Brain microvascular endothelial cell (primary cell): ENCODE results near the gene FUT1.

Source experiments
- DNase-seq: peaks from one replicate; pipeline ENCODE4 v3.0.0-alpha.2; 2020
- H3K27ac ChIP-seq: fragments of 250-450 bp; sonication (Bioruptor Pico); 2 replicates; pipeline ENCODE4 v1.5.1; 2020; ENCODE audit warnings: mild to moderate bottlenecking, moderate library complexity
- H3K27me3 ChIP-seq: fragments of 250-450 bp; sonication (Bioruptor Pico); replicated peaks from 2 replicates; pipeline ENCODE4 v1.5.1; 2020; ENCODE audit warnings: mild to moderate bottlenecking
- H3K36me3 ChIP-seq: fragments of 250-450 bp; sonication (Bioruptor Pico); replicated peaks from 2 replicates; pipeline ENCODE4 v1.5.1; 2020; ENCODE audit warnings: mild to moderate bottlenecking
- H3K4me3 ChIP-seq: 2 replicates; pipeline ENCODE4 v1.5.1; 2011; ENCODE audit warnings: low read depth, mild to moderate bottlenecking, control low read depth, low read length, moderate library complexity
- in situ Hi-C: cut with HindIII; loops from 2 replicates; pipeline ENCODE4 v1.10.0; 2017; ENCODE audit warnings: low sequenced_read_pairs, low pct_ligation_motif_present
- TF ChIP-seq, protein P1 (sequence below): IDR thresholded peaks from 2 replicates; pipeline ENCODE4 v1.5.1; 2011; ENCODE audit warnings: low read depth, mild to moderate bottlenecking, moderate library complexity, low read length, control low read depth, inconsistent platforms; ENCODE audit errors: missing control alignments

The FUT1 gene

DNA sequence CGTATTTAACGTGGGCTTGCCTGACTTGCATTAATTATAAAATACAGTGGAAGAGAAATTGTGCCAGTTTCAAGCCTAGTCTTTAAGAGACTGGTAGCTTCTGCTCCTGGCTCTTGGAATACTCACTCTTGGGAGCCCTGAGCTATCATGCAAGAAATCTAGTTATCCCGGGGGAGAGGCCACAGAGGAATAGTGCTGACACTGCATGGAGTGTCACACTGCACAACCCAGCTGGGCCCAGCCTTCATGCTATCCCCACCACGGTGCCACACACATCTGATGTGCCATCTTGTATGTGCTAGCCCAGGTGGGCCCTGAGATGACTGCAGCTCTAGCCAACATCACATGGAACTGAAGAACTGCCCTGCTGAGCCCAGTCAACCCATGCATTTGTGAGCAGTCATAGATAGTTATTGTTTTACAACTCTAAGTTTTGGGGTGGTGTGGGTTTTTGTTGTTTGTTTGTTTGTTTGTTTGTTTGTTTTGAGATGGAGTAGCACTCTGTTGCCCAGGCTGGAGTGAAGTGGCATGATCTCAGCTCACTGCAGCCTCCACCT is 41.3 kb downstream of the FUT1 start:
- Histone ChIP-seq H3K36me3 (no peaks in the 10 kb centered on the region), H3K27ac (no peak overlapping the region), H3K4me3 (no peak overlapping the region), H3K27me3 (no peaks in the 10 kb centered on the region)
- DNase-seq, result no peak
- TF ChIP-seq, protein P1, sequence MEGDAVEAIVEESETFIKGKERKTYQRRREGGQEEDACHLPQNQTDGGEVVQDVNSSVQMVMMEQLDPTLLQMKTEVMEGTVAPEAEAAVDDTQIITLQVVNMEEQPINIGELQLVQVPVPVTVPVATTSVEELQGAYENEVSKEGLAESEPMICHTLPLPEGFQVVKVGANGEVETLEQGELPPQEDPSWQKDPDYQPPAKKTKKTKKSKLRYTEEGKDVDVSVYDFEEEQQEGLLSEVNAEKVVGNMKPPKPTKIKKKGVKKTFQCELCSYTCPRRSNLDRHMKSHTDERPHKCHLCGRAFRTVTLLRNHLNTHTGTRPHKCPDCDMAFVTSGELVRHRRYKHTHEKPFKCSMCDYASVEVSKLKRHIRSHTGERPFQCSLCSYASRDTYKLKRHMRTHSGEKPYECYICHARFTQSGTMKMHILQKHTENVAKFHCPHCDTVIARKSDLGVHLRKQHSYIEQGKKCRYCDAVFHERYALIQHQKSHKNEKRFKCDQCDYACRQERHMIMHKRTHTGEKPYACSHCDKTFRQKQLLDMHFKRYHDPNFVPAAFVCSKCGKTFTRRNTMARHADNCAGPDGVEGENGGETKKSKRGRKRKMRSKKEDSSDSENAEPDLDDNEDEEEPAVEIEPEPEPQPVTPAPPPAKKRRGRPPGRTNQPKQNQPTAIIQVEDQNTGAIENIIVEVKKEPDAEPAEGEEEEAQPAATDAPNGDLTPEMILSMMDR, result no peak
- in situ Hi-C loops, result no loop called here

DNA sequence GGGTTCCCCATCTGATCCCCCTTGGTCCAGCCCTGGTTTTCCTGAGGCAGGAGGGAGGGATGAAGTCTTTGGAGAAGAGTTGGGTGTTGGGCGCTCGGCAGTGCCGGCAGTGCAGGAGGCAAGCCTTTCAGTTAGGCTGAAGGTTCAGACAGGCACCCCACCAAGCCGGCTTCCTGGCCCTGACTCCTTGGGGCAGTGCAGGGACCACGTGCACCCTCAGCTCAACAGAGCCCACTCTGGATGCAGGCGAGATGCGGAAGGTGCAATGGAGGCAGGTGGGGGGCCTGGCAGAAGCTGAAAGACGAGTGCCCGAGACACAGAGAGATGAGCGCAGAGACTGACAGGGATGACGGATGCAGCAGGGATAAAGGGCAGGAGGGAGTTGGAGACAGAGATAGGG is 44.0 kb downstream of the FUT1 start:
- in situ Hi-C loops, result no loop called here
- DNase-seq, result no peak
- TF ChIP-seq, protein P1, result no peak
- Histone ChIP-seq H3K36me3 (no peaks in the 10 kb centered on the region), H3K4me3 (no peak overlapping the region), H3K27me3 (no peaks in the 10 kb centered on the region), H3K27ac (no peak overlapping the region)

DNA sequence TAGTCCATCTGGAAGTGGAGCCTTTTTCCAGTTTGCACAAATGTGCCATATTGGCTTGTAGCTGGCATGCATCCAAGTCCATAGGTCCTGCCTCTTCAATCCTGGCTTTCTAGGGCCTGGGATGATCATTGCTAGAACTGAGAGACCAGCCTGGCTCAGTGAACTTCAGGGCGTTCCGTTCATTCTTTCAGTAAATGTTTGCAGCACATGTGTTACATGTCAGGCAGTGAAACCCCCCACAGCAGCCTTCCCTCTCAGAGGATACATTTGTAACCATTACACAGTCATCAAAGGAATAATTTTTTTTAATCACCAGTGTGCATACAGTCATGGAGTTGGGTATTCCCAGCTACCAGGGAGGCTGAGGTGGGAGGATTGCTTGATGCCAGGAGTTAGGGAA is 47.0 kb downstream of the FUT1 start:
- DNase-seq, result no peak
- Histone ChIP-seq H3K36me3 (no peaks in the 10 kb centered on the region), H3K27me3 (no peaks in the 10 kb centered on the region), H3K27ac (no peak overlapping the region), H3K4me3 (no peak overlapping the region)
- in situ Hi-C loops, result no loop called here
- TF ChIP-seq, protein P1, result no peak

DNA sequence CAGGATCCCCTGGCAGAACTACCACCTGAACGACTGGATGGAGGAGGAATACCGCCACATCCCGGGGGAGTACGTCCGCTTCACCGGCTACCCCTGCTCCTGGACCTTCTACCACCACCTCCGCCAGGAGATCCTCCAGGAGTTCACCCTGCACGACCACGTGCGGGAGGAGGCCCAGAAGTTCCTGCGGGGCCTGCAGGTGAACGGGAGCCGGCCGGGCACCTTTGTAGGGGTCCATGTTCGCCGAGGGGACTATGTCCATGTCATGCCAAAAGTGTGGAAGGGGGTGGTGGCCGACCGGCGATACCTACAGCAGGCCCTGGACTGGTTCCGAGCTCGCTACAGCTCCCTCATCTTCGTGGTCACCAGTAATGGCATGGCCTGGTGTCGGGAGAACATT is 49.1 kb downstream of the FUT1 start:
- TF ChIP-seq, protein P1, result no peak
- Histone ChIP-seq H3K27me3 (no peaks in the 10 kb centered on the region), H3K27ac (no peak overlapping the region), H3K36me3 (no peaks in the 10 kb centered on the region), H3K4me3 (no peak overlapping the region)
- no peak for DNase-seq
- in situ Hi-C loops, result no loop called here

DNA sequence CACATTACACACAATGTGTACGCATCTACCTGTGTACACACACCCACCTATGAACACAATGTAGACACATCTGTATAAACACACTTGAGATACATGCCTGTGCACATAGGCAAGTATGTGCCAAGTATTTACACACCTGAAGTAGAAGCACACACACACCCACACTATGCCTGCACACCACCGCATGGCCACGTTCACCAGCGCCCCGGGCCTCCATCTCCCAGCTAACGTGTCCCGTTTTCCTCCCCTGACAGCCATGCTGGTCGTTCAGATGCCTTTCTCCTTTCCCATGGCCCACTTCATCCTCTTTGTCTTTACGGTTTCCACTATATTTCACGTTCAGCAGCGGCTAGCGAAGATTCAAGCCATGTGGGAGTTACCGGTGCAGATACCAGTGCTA is 49.7 kb downstream of the FUT1 start:
- no peak for DNase-seq
- in situ Hi-C loops, result no loop called here
- Histone ChIP-seq H3K27me3 (no peaks in the 10 kb centered on the region), H3K4me3 (no peak overlapping the region), H3K27ac (no peak overlapping the region), H3K36me3 (no peaks in the 10 kb centered on the region)
- TF ChIP-seq, protein P1, result no peak

DNA sequence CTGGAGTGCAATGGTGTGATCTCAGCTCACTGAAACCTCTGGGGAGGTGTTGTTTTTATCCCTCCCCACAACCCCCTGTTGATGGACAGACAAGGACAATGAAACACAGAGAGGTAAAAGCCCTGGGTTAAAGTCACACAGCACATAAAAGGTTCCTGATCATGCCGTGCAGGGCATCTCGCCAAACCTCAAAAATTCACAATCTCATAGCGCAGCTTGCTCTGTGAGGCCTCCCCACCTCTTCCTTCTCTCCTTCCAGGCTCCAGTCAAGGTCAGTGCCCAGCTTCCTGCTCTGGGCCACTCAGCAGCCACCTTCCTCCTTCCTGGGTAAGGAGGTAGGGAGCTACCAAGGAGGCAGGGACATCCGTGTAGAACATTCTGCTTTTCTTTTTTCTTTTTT is 54.4 kb downstream of the FUT1 start:
- peak; percentile 53 for DNase-seq
- in situ Hi-C loops, result no loop called here
- Histone ChIP-seq H3K27me3 (no peaks in the 10 kb centered on the region), H3K36me3 (no peaks in the 10 kb centered on the region), H3K4me3 (no peak overlapping the region), H3K27ac (no peak overlapping the region)
- TF ChIP-seq, protein P1, result no peak
